ENCODE data around the gene CEP43.

DNA sequence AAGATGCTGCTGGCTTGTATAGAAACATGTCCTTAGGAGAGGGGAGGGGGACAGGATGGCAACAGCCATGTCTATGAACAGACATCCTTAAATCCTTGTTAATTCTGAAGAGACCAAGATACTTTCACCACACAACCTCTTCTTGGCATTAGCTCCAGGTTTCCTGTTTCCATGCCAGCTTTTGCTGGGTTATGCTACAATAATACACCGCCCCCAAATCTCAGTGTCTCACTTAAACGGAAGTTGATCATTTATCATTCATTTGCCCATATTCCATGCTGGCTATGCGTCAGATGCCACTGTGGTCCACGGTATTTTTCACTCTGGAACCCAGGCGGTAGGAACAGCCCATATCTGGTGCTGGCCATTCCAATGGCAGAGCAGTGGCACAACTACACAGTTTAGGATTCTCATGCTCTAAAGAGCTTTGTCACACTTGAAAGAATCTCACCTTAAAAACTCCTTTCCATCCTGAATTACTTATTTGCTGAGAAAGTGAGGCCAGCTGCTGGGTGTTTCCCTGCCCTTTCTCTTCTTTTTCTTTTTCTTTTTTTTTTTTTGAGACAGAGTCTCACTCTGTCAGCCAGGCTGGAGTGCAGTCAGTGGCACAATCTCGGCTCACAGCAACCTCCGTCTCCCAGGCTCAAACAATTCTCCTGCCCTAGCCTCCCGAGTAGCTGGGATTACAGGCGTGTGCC, 39.1 kb upstream of the CEP43 start:
- TF ChIP-seq, protein P1, sequence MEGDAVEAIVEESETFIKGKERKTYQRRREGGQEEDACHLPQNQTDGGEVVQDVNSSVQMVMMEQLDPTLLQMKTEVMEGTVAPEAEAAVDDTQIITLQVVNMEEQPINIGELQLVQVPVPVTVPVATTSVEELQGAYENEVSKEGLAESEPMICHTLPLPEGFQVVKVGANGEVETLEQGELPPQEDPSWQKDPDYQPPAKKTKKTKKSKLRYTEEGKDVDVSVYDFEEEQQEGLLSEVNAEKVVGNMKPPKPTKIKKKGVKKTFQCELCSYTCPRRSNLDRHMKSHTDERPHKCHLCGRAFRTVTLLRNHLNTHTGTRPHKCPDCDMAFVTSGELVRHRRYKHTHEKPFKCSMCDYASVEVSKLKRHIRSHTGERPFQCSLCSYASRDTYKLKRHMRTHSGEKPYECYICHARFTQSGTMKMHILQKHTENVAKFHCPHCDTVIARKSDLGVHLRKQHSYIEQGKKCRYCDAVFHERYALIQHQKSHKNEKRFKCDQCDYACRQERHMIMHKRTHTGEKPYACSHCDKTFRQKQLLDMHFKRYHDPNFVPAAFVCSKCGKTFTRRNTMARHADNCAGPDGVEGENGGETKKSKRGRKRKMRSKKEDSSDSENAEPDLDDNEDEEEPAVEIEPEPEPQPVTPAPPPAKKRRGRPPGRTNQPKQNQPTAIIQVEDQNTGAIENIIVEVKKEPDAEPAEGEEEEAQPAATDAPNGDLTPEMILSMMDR (IDR thresholded peaks at IDR 0.05; ENCODE audit: insufficient read depth, low read depth, low read length): no peak
- TF ChIP-seq EZH2 (IDR thresholded peaks at IDR 0.05; ENCODE audit: insufficient read depth, low read length): no peak
